GM23338 (cell line): Measurements from ENCODE around the gene TRIP4. TPM values are rescaled to one million over a fixed set of nuclear protein-coding genes. Genes with fewer than 3 reads are reported as not detected.

ENCODE experiments used
- ATAC-seq: fragments of 200-7000 bp; cut with Tn5 transposase; 3 replicates; pipeline ENCODE4 v1.9.1; 2020
- DNase-seq: peaks from one replicate; pipeline ENCODE4 v3.0.0-alpha.2; 2015; ENCODE audit warnings: low spot score
- H2AFZ ChIP-seq: fragments of 200-600 bp; sonication (generic); 2 replicates; pipeline ENCODE4 v1.8.0; 2016; ENCODE audit warnings: antibody characterized with exemption, mild to moderate bottlenecking, moderate library complexity
- H3F3A ChIP-seq: fragments of 200-600 bp; sonication (generic); replicated peaks from 2 replicates; pipeline ENCODE4 v1.8.0; 2017; ENCODE audit warnings: antibody characterized with exemption, mixed run types, low read depth
- H3K27ac ChIP-seq: fragments of 200-600 bp; sonication (generic); 2 replicates; pipeline ENCODE4 v1.6.1; 2016; ENCODE audit warnings: low read depth
- H3K27me3 ChIP-seq: fragments of 200-600 bp; sonication (generic); 2 replicates; pipeline ENCODE4 v1.8.0; 2016; ENCODE audit warnings: mild to moderate bottlenecking, mixed run types, moderate library complexity; ENCODE audit not compliant: insufficient read depth
- H3K36me3 ChIP-seq: fragments of 200-600 bp; sonication (generic); 2 replicates; pipeline ENCODE4 v1.8.0; 2016; ENCODE audit warnings: mild to moderate bottlenecking; ENCODE audit not compliant: insufficient read depth
- H3K4me1 ChIP-seq: fragments of 200-600 bp; sonication (generic); 2 replicates; pipeline ENCODE4 v1.8.0; 2016; ENCODE audit warnings: mild to moderate bottlenecking, moderate library complexity; ENCODE audit not compliant: insufficient read depth
- H3K4me2 ChIP-seq: fragments of 200-600 bp; sonication (generic); 2 replicates; pipeline ENCODE4 v1.7.1; 2017; ENCODE audit warnings: mixed run types
- H3K4me3 ChIP-seq: fragments of 200-600 bp; sonication (generic); 2 replicates; pipeline ENCODE4 v1.6.1; 2016; ENCODE audit warnings: mixed run types
- H3K79me2 ChIP-seq: fragments of 200-600 bp; sonication (generic); replicated peaks from 2 replicates; pipeline ENCODE4 v1.8.0; 2017; ENCODE audit warnings: mild to moderate bottlenecking; ENCODE audit not compliant: insufficient read depth
- H3K9me2 ChIP-seq: fragments of 200-600 bp; sonication (generic); 2 replicates; pipeline ENCODE4 v1.8.0; 2017; ENCODE audit not compliant: insufficient read depth
- H4K20me1 ChIP-seq: fragments of 200-600 bp; sonication (generic); replicated peaks from 2 replicates; pipeline ENCODE4 v1.8.0; 2017; ENCODE audit warnings: mild to moderate bottlenecking; ENCODE audit not compliant: insufficient read depth
- H3K27ac Mint-ChIP-seq: 2 replicates; pipeline ENCODE4 v1.8.0; 2020; ENCODE audit warnings: inconsistent platforms, mild to moderate bottlenecking, moderate library complexity, mixed read lengths
- H3K27me3 Mint-ChIP-seq: 3 replicates; pipeline ENCODE4 v1.8.0; 2022; ENCODE audit warnings: low read depth, mild to moderate bottlenecking, moderate library complexity, mixed read lengths, inconsistent platforms; ENCODE audit not compliant: insufficient read depth, poor library complexity
- H3K36me3 Mint-ChIP-seq: 3 replicates; pipeline ENCODE4 v1.8.0; 2021; ENCODE audit warnings: low read depth, mild to moderate bottlenecking, inconsistent platforms, moderate library complexity, mixed read lengths
- H3K4me1 Mint-ChIP-seq: 3 replicates; pipeline ENCODE4 v1.8.0; 2020; ENCODE audit warnings: mild to moderate bottlenecking, inconsistent platforms, mixed read lengths
- H3K4me3 Mint-ChIP-seq: 3 replicates; pipeline ENCODE4 v1.8.0; 2021; ENCODE audit warnings: moderate library complexity, mild to moderate bottlenecking, inconsistent platforms, mixed read lengths
- H3K9me3 Mint-ChIP-seq: 3 replicates; pipeline ENCODE4 v1.8.0; 2020; ENCODE audit warnings: moderate library complexity, mild to moderate bottlenecking, inconsistent platforms, mixed read lengths
- CREB1 ChIP-seq: fragments of 250-450 bp; sonication (Bioruptor Pico); IDR thresholded peaks from 2 replicates; pipeline ENCODE4 v1.5.0; 2020; ENCODE audit warnings: low read depth, mild to moderate bottlenecking, moderate library complexity
- EZH2 ChIP-seq: fragments of 200-600 bp; sonication (generic); IDR thresholded peaks from one replicate; pipeline ENCODE4 v1.8.0; 2017; ENCODE audit warnings: antibody characterized with exemption, mild to moderate bottlenecking, low read depth; ENCODE audit not compliant: unreplicated experiment
- EZH2phosphoT487 ChIP-seq: fragments of 200-600 bp; sonication (generic); IDR thresholded peaks from one replicate; pipeline ENCODE4 v1.8.1; 2018; ENCODE audit warnings: antibody characterized with exemption; ENCODE audit not compliant: unreplicated experiment
- JUNB ChIP-seq: IDR thresholded peaks from one replicate; pipeline ENCODE4 v1.6.1; 2016; ENCODE audit warnings: antibody characterized with exemption; ENCODE audit not compliant: unreplicated experiment
- NANOG ChIP-seq: IDR thresholded peaks from 2 replicates; pipeline ENCODE4 v1.6.1; 2016; ENCODE audit warnings: antibody characterized with exemption, borderline replicate concordance
- POLR2AphosphoS5 ChIP-seq: IDR thresholded peaks from 2 replicates; pipeline ENCODE4 v1.6.1; 2016; ENCODE audit warnings: antibody characterized with exemption, low read depth
- STAT1 ChIP-seq: IDR thresholded peaks from one replicate; pipeline ENCODE4 v1.6.1; 2016; ENCODE audit warnings: antibody characterized with exemption; ENCODE audit not compliant: unreplicated experiment
- ZNF114 ChIP-seq: fragments of 250-450 bp; sonication (Bioruptor Pico); IDR thresholded peaks from 2 replicates; pipeline ENCODE4 v1.5.0; 2020; ENCODE audit warnings: mild to moderate bottlenecking, moderate library complexity
- ZNF331 ChIP-seq: fragments of 250-450 bp; sonication (Bioruptor Pico); IDR thresholded peaks from 2 replicates; pipeline ENCODE4 v1.5.0; 2020; ENCODE audit warnings: low read depth, mild to moderate bottlenecking, moderate library complexity
- polyA plus RNA-seq: library from polyadenylated mRNA; unstranded; fragments of >200 nt; fragmentation: Nextera tagmentation; extraction: Ambion mirVana; gene quantifications from 2 replicates; pipeline ENCODE4 v1.2.1, GENCODE V29; 2016
- total RNA-seq: library from RNA; depleted of rRNA; stranded (reverse); fragments of >200 nt; shearing (Covaris generic); gene quantifications from 2 replicates; pipeline ENCODE4 v1.2.3, GENCODE V29; 2014
- TF ChIP-seq, protein P1 (sequence below): fragments of 250-450 bp; sonication (Bioruptor Pico); IDR thresholded peaks from 2 replicates; pipeline ENCODE4 v1.5.0; 2020; ENCODE audit warnings: mild to moderate bottlenecking, moderate library complexity
- TF ChIP-seq, protein P2 (sequence below): IDR thresholded peaks from 2 replicates; pipeline ENCODE4 v1.6.1; 2016; ENCODE audit warnings: antibody characterized with exemption
- TF ChIP-seq, protein P3 (sequence below), 2 experiments: fragments of 200-600 bp in 1 of 2; sonication (generic) in 1 of 2; conservative IDR thresholded peaks; 2 replicates each; pipeline versions ENCODE4 v1.5.1 to v1.6.1; 2016 to 2017; ENCODE audit warnings: antibody characterized with exemption in 2 of 2, low read depth in 2 of 2, mild to moderate bottlenecking in 2 of 2, moderate library complexity in 1 of 2
- TF ChIP-seq, protein P4 (sequence below): IDR thresholded peaks from one replicate; pipeline ENCODE4 v1.6.1; 2018; ENCODE audit warnings: antibody characterized with exemption; ENCODE audit not compliant: unreplicated experiment

Gene TRIP4
- total and polyA plus RNA-seq, 2 experiments from 2014 or later: 10.3 to 16.0 TPM

DNA sequence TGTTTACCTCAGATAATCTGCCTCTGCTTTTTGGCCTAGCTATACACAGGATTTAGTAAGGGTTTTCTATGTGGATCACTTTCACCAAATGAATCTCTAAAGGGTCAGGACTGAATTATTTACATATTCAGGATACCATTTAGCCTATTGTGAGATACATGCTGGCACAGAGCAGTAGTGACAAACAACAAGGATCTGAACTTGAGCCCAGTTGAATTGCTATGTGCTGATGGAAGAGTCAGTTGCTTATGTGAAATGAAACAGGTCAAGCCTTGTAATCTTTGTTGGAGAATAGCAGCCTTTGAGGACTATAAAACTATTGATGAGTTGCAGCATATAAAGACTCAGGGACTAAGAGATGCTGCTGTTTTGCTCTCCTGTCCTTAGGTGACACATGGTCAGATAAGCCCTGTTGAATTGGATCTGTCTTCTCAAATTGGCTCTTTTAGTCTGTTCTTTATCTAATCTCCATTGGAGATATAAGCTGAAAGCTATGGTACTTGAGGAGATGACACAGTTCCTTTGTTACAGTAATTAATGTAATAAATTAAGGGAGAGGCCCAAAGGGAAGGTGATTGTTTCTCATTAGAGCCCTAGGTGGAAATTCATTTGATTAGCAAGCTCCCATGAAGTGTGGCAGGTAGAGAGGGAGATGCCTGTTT is 103.1 kb downstream of the TRIP4 start:
- peaks cover 90% of the 10 kb centered on the region for H3K79me2 ChIP-seq
- no peaks in the 10 kb centered on the region for H3K27me3 Mint-ChIP-seq
- no peak overlapping the region for H3K4me2 ChIP-seq
- ATAC-seq (peak; percentile 35; the same call in 2 of the 3 replicates), DNase-seq (no peak)
- no peaks in the 10 kb centered on the region for H3F3A ChIP-seq
- peaks cover 29% of the 10 kb centered on the region; the same call in 1 of the 2 replicates for H4K20me1 ChIP-seq
- no peaks in the 10 kb centered on the region for H3K36me3 ChIP-seq
- TF ChIP-seq ZNF331 (CRISPR knock-in tag) (no peak), ZNF114 (CRISPR knock-in tag) (no peak), POLR2AphosphoS5 (no peak), EZH2phosphoT487 (no peak), NANOG (no peak), JUNB (no peak), CREB1 (no peak), STAT1 (no peak), EZH2 (no peak)
- TF ChIP-seq, protein P1, sequence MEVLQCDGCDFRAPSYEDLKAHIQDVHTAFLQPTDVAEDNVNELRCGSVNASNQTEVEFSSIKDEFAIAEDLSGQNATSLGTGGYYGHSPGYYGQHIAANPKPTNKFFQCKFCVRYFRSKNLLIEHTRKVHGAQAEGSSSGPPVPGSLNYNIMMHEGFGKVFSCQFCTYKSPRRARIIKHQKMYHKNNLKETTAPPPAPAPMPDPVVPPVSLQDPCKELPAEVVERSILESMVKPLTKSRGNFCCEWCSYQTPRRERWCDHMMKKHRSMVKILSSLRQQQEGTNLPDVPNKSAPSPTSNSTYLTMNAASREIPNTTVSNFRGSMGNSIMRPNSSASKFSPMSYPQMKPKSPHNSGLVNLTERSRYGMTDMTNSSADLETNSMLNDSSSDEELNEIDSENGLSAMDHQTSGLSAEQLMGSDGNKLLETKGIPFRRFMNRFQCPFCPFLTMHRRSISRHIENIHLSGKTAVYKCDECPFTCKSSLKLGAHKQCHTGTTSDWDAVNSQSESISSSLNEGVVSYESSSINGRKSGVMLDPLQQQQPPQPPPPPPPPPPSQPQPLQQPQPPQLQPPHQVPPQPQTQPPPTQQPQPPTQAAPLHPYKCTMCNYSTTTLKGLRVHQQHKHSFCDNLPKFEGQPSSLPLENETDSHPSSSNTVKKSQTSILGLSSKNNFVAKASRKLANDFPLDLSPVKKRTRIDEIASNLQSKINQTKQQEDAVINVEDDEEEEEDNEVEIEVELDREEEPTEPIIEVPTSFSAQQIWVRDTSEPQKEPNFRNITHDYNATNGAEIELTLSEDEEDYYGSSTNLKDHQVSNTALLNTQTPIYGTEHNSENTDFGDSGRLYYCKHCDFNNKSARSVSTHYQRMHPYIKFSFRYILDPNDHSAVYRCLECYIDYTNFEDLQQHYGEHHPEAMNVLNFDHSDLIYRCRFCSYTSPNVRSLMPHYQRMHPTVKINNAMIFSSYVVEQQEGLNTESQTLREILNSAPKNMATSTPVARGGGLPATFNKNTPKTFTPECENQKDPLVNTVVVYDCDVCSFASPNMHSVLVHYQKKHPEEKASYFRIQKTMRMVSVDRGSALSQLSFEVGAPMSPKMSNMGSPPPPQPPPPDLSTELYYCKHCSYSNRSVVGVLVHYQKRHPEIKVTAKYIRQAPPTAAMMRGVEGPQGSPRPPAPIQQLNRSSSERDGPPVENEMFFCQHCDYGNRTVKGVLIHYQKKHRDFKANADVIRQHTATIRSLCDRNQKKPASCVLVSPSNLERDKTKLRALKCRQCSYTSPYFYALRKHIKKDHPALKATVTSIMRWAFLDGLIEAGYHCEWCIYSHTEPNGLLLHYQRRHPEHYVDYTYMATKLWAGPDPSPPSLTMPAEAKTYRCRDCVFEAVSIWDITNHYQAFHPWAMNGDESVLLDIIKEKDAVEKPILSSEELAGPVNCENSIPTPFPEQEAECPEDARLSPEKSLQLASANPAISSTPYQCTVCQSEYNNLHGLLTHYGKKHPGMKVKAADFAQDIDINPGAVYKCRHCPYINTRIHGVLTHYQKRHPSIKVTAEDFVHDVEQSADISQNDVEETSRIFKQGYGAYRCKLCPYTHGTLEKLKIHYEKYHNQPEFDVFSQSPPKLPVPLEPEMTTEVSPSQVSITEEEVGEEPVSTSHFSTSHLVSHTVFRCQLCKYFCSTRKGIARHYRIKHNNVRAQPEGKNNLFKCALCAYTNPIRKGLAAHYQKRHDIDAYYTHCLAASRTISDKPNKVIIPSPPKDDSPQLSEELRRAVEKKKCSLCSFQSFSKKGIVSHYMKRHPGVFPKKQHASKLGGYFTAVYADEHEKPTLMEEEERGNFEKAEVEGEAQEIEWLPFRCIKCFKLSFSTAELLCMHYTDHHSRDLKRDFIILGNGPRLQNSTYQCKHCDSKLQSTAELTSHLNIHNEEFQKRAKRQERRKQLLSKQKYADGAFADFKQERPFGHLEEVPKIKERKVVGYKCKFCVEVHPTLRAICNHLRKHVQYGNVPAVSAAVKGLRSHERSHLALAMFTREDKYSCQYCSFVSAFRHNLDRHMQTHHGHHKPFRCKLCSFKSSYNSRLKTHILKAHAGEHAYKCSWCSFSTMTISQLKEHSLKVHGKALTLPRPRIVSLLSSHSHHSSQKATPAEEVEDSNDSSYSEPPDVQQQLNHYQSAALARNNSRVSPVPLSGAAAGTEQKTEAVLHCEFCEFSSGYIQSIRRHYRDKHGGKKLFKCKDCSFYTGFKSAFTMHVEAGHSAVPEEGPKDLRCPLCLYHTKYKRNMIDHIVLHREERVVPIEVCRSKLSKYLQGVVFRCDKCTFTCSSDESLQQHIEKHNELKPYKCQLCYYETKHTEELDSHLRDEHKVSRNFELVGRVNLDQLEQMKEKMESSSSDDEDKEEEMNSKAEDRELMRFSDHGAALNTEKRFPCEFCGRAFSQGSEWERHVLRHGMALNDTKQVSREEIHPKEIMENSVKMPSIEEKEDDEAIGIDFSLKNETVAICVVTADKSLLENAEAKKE: no peak
- TF ChIP-seq, protein P2, sequence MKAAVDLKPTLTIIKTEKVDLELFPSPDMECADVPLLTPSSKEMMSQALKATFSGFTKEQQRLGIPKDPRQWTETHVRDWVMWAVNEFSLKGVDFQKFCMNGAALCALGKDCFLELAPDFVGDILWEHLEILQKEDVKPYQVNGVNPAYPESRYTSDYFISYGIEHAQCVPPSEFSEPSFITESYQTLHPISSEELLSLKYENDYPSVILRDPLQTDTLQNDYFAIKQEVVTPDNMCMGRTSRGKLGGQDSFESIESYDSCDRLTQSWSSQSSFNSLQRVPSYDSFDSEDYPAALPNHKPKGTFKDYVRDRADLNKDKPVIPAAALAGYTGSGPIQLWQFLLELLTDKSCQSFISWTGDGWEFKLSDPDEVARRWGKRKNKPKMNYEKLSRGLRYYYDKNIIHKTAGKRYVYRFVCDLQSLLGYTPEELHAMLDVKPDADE: no peak
- TF ChIP-seq, protein P3, sequence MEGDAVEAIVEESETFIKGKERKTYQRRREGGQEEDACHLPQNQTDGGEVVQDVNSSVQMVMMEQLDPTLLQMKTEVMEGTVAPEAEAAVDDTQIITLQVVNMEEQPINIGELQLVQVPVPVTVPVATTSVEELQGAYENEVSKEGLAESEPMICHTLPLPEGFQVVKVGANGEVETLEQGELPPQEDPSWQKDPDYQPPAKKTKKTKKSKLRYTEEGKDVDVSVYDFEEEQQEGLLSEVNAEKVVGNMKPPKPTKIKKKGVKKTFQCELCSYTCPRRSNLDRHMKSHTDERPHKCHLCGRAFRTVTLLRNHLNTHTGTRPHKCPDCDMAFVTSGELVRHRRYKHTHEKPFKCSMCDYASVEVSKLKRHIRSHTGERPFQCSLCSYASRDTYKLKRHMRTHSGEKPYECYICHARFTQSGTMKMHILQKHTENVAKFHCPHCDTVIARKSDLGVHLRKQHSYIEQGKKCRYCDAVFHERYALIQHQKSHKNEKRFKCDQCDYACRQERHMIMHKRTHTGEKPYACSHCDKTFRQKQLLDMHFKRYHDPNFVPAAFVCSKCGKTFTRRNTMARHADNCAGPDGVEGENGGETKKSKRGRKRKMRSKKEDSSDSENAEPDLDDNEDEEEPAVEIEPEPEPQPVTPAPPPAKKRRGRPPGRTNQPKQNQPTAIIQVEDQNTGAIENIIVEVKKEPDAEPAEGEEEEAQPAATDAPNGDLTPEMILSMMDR (conservative IDR thresholded peaks at IDR 0.05; ENCODE audit: low read depth in 2 of 2): no peak
- TF ChIP-seq, protein P4, sequence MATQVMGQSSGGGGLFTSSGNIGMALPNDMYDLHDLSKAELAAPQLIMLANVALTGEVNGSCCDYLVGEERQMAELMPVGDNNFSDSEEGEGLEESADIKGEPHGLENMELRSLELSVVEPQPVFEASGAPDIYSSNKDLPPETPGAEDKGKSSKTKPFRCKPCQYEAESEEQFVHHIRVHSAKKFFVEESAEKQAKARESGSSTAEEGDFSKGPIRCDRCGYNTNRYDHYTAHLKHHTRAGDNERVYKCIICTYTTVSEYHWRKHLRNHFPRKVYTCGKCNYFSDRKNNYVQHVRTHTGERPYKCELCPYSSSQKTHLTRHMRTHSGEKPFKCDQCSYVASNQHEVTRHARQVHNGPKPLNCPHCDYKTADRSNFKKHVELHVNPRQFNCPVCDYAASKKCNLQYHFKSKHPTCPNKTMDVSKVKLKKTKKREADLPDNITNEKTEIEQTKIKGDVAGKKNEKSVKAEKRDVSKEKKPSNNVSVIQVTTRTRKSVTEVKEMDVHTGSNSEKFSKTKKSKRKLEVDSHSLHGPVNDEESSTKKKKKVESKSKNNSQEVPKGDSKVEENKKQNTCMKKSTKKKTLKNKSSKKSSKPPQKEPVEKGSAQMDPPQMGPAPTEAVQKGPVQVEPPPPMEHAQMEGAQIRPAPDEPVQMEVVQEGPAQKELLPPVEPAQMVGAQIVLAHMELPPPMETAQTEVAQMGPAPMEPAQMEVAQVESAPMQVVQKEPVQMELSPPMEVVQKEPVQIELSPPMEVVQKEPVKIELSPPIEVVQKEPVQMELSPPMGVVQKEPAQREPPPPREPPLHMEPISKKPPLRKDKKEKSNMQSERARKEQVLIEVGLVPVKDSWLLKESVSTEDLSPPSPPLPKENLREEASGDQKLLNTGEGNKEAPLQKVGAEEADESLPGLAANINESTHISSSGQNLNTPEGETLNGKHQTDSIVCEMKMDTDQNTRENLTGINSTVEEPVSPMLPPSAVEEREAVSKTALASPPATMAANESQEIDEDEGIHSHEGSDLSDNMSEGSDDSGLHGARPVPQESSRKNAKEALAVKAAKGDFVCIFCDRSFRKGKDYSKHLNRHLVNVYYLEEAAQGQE: no peak
- H3K27ac Mint-ChIP-seq: no peak overlapping the region
- H3K4me3 Mint-ChIP-seq: no peak overlapping the region
- H3K4me1 Mint-ChIP-seq: peaks cover 6% of the 10 kb centered on the region
- no peak overlapping the region for H3K27ac ChIP-seq
- no peak overlapping the region for H3K4me3 ChIP-seq
- peaks cover 5% of the 10 kb centered on the region; the same call in 1 of the 3 replicates for H3K36me3 Mint-ChIP-seq
- H3K9me2 ChIP-seq: no peaks in the 10 kb centered on the region
- no peaks in the 10 kb centered on the region for H3K4me1 ChIP-seq
- no peak overlapping the region for H2AFZ ChIP-seq
- no peaks in the 10 kb centered on the region for H3K9me3 Mint-ChIP-seq
- H3K27me3 ChIP-seq: no peaks in the 10 kb centered on the region
